Measurements from ENCODE around the gene TFF2.

The TFF2 gene

GRCh38 chr21:42366292-42367010, 15.7 kb upstream of the TFF2 start, which contains the start of gene TFF1:
Gene TFF1 (minus strand): TSS chr21:42366535. CDS start chr21:42366495, 40 bp downstream.
- DNase-seq (ENCODE audit: low read depth in 3 of 3), result no peak

- no peak for DNase-seq (ENCODE audit: low read depth in 3 of 3)
Observed at GRCh38 chr21:42365770-42366169, 15.0 kb upstream of the TFF2 start.

GRCh38 chr21:42364304-42364865, 13.6 kb upstream of the TFF2 start:
- DNase-seq (ENCODE audit: low read depth in 3 of 3), result no peak

- DNase-seq (ENCODE audit: low read depth in 3 of 3), result no peak
Observed at GRCh38 chr21:42363312-42363711, 12.5 kb upstream of the TFF2 start.

- DNase-seq (ENCODE audit: low read depth in 3 of 3), result no peak
Observed at GRCh38 chr21:42362700-42363099, 11.9 kb upstream of the TFF2 start.

- no peak for DNase-seq (ENCODE audit: low read depth in 3 of 3)
Observed at GRCh38 chr21:42362198-42362597, 11.4 kb upstream of the TFF2 start.

- DNase-seq (ENCODE audit: low read depth in 3 of 3), result no peak
Observed at GRCh38 chr21:42361286-42361685, 10.5 kb upstream of the TFF2 start.

- no peak for DNase-seq (ENCODE audit: low read depth in 3 of 3)
Observed at GRCh38 chr21:42360317-42360716, 9.5 kb upstream of the TFF2 start.

- DNase-seq (ENCODE audit: low read depth in 3 of 3), result no peak
Observed at GRCh38 chr21:42358937-42359336, 8.1 kb upstream of the TFF2 start.

GRCh38 chr21:42358261-42358660, 7.5 kb upstream of the TFF2 start:
- no peak for DNase-seq (ENCODE audit: low read depth in 3 of 3)

GRCh38 chr21:42357307-42357706, 6.5 kb upstream of the TFF2 start:
- DNase-seq (ENCODE audit: low read depth in 3 of 3), result no peak

GRCh38 chr21:42356650-42357049, 5.9 kb upstream of the TFF2 start:
- no peak for DNase-seq (ENCODE audit: low read depth in 3 of 3)

- DNase-seq (ENCODE audit: low read depth in 3 of 3), result no peak
Observed at GRCh38 chr21:42356046-42356445, 5.3 kb upstream of the TFF2 start.

- no peak for DNase-seq (ENCODE audit: low read depth in 3 of 3)
Observed at GRCh38 chr21:42353623-42354022, 2.8 kb upstream of the TFF2 start.

GRCh38 chr21:42352441-42353095, 1.8 kb upstream of the TFF2 start:
- no peak for DNase-seq (ENCODE audit: low read depth in 3 of 3)

- DNase-seq (ENCODE audit: low read depth in 3 of 3), result no peak
Observed at GRCh38 chr21:42351626-42352440, 1.0 kb upstream of the TFF2 start.

GRCh38 chr21:42350318-42350910, 380 bp downstream of the TFF2 start:
- no peak for DNase-seq (ENCODE audit: low read depth in 3 of 3)

- no peak for DNase-seq (ENCODE audit: low read depth in 3 of 3)
Observed at GRCh38 chr21:42349420-42350317, 1.1 kb downstream of the TFF2 start.

- no peak for DNase-seq (ENCODE audit: low read depth in 3 of 3)
Observed at GRCh38 chr21:42348762-42349161, 2.0 kb downstream of the TFF2 start.

- no peak for DNase-seq (ENCODE audit: low read depth in 3 of 3)
Observed at GRCh38 chr21:42347601-42348327, 3.0 kb downstream of the TFF2 start.

All from stimulated activated CD4-positive, alpha-beta T cell treated with anti-CD3 and anti-CD28 coated beads, TNF-alpha, amount 100 ng/mL, for 48 hours (primary cell).